Body of pancreas (tissue), 4 donors: Measurements from ENCODE around the gene RASL10A. TPM values are rescaled to one million over a fixed set of nuclear protein-coding genes. Genes with fewer than 3 reads are reported as not detected.

Experiments used
- ATAC-seq: fragments of 150-250 bp; one replicate; pipeline ENCODE4 v1.9.1; 2016
- DNase-seq, 4 donors: peaks; one replicate each; pipeline ENCODE4 v3.0.0-alpha.2; 2019
- H3K27ac ChIP-seq, 4 donors: fragments of 200-600 bp; sonication (generic); 1 replicate in 3 of 4; 2 replicates in 1 of 4; pipeline versions ENCODE4 v1.5.1 to v1.6.1; 2016 to 2019; ENCODE audit warnings: mild to moderate bottlenecking in 1 of 4, mixed read lengths in 1 of 4, moderate library complexity in 1 of 4
- H3K27me3 ChIP-seq, 2 donors: fragments of 200-600 bp; sonication (generic); one replicate each; pipeline ENCODE4 v1.6.0; 2016; ENCODE audit warnings: mild to moderate bottlenecking in 1 of 2
- H3K36me3 ChIP-seq, 2 donors: fragments of 200-600 bp; sonication (generic); replicated peaks in 1 of 2; 2 replicates each; pipeline ENCODE4 v1.5.1; 2016; ENCODE audit warnings: low read depth in 2 of 2; ENCODE audit not compliant: insufficient read depth in 1 of 2
- H3K4me1 ChIP-seq: fragments of 200-600 bp; sonication (generic); one replicate; pipeline ENCODE4 v1.6.0; 2016
- H3K4me3 ChIP-seq, 2 donors: fragments of 200-600 bp; sonication (generic); 1 replicate in 1 of 2; 2 replicates in 1 of 2; pipeline ENCODE4 v1.5.1; 2016 to 2019
- H3K9me3 ChIP-seq, 3 donors: fragments of 200-600 bp; sonication (generic); 1 replicate in 2 of 3; 2 replicates in 1 of 3; pipeline ENCODE4 v1.5.1; 2016
- CTCF ChIP-seq, 7 experiments: fragments of 450-650 bp in 4 of 7; fragments of 200-600 bp in 3 of 7; sonication (generic) in 3 of 7; IDR thresholded peaks; one replicate each; pipeline ENCODE4 v1.5.1; 2016 to 2019; ENCODE audit warnings: antibody characterized with exemption in 7 of 7
- POLR2A ChIP-seq, 3 donors: fragments of 450-650 bp; IDR thresholded peaks; one replicate each; pipeline ENCODE4 v1.6.1; 2016; ENCODE audit warnings: antibody characterized with exemption in 3 of 3, mild to moderate bottlenecking in 2 of 3
- WGBS, 2 donors: methylation state at CpG; one replicate each; pipeline ENCODE4 v1.1.5; 2017; 5-methylcytosine and 5-hydroxymethylcytosine counted together
- intact Hi-C: fragments of 100-400 bp; cut with DNase I; formaldehyde crosslinking; loops from one replicate; pipeline ENCODE4 v1.15.1; 2023
- total RNA-seq, 2 donors: library from RNA; depleted of rRNA; stranded (reverse); fragments of >200 nt; gene quantifications; one replicate each; pipeline ENCODE4 v1.1.0, GENCODE V29; 2016

Gene RASL10A
- total RNA-seq, 2 donors from 2014 or later = 0.78 TPM; not detected in 1

- Histone ChIP-seq H3K36me3 (peaks cover 6 to 33% of the 10 kb centered on the region in 2 donors), H3K4me1 (no peaks in the 10 kb centered on the region), H3K4me3 (no peak overlapping the region), H3K9me3 (no peaks in the 10 kb centered on the region), H3K27ac (no peak overlapping the region), H3K27me3 (no peaks in the 10 kb centered on the region)
- DNase-seq (no peak), ATAC-seq (no peak)
- TF ChIP-seq CTCF (IDR thresholded peaks at IDR 0.05) = no peak
- TF ChIP-seq POLR2A (IDR thresholded peaks at IDR 0.05) = no peak
- intact Hi-C loops = no loop called here
- WGBS, 2 donors = 88 to 96% methylated on average over 20 to 34 of the region's 34 CpGs
Measured at GRCh38 chr22:29328566-29329500, 13.3 kb upstream of the RASL10A start.

GRCh38 chr22:29328055-29328454, 12.6 kb upstream of the RASL10A start:
- 88% methylated on average over 5 of the region's 5 CpGs; no CpG with 5 or more reads in 1 of the 2 donors for WGBS, 2 donors
- H3K27ac ChIP-seq = no peak overlapping the region
- DNase-seq (no peak), ATAC-seq (no peak)
- intact Hi-C loops = no loop called here
- H3K9me3 ChIP-seq = no peaks in the 10 kb centered on the region
- TF ChIP-seq CTCF (IDR thresholded peaks at IDR 0.05) (no peak), POLR2A (IDR thresholded peaks at IDR 0.05) (no peak)
- H3K4me3 ChIP-seq = no peak overlapping the region
- no peaks in the 10 kb centered on the region for H3K27me3 ChIP-seq
- peaks cover 6 to 28% of the 10 kb centered on the region in 2 donors for H3K36me3 ChIP-seq
- no peaks in the 10 kb centered on the region for H3K4me1 ChIP-seq

- H3K4me1 ChIP-seq = no peaks in the 10 kb centered on the region
- TF ChIP-seq POLR2A (IDR thresholded peaks at IDR 0.05) (no peak), CTCF (IDR thresholded peaks at IDR 0.05) (no peak)
- no peak overlapping the region for H3K4me3 ChIP-seq
- H3K27me3 ChIP-seq = no peaks in the 10 kb centered on the region
- intact Hi-C loops = no loop called here
- no peak for DNase-seq
- no peak for ATAC-seq
- H3K9me3 ChIP-seq = no peaks in the 10 kb centered on the region
- H3K36me3 ChIP-seq = peaks cover 6 to 28% of the 10 kb centered on the region in 2 donors
- 74 to 85% methylated on average over 4 to 14 of the region's 15 CpGs for WGBS, 2 donors
- H3K27ac ChIP-seq = no peak overlapping the region
Measured at GRCh38 chr22:29327089-29327764, 11.7 kb upstream of the RASL10A start.

GRCh38 chr22:29326481-29326880, 11.0 kb upstream of the RASL10A start:
- no peak overlapping the region for H3K4me3 ChIP-seq
- peaks cover 6 to 28% of the 10 kb centered on the region in 2 donors for H3K36me3 ChIP-seq
- H3K27ac ChIP-seq = no peak overlapping the region
- no peaks in the 10 kb centered on the region for H3K9me3 ChIP-seq
- TF ChIP-seq POLR2A (IDR thresholded peaks at IDR 0.05) (no peak), CTCF (IDR thresholded peaks at IDR 0.05) (no peak)
- 86 to 96% methylated on average over 7 to 9 of the region's 10 CpGs for WGBS, 2 donors
- DNase-seq (no peak), ATAC-seq (no peak)
- no peaks in the 10 kb centered on the region for H3K27me3 ChIP-seq
- peaks cover 5% of the 10 kb centered on the region for H3K4me1 ChIP-seq
- intact Hi-C loops = no loop called here
